Testis (tissue), 2 donors: ENCODE data around the gene TOP3B.

Experiments
- POLR2A ChIP-seq: fragments of 450-650 bp; IDR thresholded peaks from one replicate; pipeline ENCODE4 v1.6.1; 2017; ENCODE audit warnings: antibody characterized with exemption, mild to moderate bottlenecking, moderate library complexity
- TF ChIP-seq, protein P1 (sequence below), 3 experiments: fragments of 450-650 bp in 2 of 3; fragments of 200-600 bp in 1 of 3; sonication (generic) in 1 of 3; IDR thresholded peaks; one replicate each; pipeline ENCODE4 v1.5.1; 2016 to 2019; ENCODE audit warnings: antibody characterized with exemption in 3 of 3, mild to moderate bottlenecking in 2 of 3, moderate library complexity in 1 of 3

DNA sequence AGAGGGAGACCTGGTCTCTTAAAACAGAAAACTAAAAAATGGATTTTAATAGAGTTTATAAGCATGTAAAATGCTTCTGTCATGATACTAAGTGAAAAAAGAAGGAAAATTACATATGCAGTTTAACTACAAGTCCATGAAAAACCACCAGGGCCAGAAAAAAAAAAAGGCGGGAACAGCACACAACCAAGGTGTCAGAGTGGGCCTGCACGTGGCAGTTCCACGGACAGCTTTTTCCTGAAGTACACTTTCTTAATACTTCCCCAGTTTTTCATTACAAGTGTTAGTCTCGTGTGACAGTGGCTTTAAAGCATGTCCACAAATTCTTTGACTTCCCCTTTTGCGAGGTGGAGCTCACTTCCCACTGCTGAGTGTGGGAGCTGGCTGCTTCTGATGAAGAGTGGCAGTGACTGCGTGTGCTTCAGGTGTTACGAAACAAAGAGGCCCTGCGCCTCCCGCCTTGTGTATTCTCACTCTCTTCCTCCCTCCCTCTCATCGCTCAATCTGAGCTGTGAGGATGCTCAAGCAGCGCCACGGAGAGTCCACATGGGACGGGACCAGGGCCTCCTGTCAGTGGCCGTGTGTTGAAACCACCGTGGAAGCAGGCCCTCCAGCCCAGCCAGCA lies 46.3 kb downstream of the TOP3B start:
- TF ChIP-seq, protein P1, sequence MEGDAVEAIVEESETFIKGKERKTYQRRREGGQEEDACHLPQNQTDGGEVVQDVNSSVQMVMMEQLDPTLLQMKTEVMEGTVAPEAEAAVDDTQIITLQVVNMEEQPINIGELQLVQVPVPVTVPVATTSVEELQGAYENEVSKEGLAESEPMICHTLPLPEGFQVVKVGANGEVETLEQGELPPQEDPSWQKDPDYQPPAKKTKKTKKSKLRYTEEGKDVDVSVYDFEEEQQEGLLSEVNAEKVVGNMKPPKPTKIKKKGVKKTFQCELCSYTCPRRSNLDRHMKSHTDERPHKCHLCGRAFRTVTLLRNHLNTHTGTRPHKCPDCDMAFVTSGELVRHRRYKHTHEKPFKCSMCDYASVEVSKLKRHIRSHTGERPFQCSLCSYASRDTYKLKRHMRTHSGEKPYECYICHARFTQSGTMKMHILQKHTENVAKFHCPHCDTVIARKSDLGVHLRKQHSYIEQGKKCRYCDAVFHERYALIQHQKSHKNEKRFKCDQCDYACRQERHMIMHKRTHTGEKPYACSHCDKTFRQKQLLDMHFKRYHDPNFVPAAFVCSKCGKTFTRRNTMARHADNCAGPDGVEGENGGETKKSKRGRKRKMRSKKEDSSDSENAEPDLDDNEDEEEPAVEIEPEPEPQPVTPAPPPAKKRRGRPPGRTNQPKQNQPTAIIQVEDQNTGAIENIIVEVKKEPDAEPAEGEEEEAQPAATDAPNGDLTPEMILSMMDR (IDR thresholded peaks at IDR 0.05), result no peak
- no peak for TF ChIP-seq POLR2A
